ENCODE results near the gene RABGAP1L.

GRCh38 chr1:174397261-174397660, 237.9 kb downstream of the RABGAP1L start:
- TF ChIP-seq CTCF (conservative IDR thresholded peaks at IDR 0.05) (no peak), EZH2 (IDR thresholded peaks at IDR 0.05; ENCODE audit: low read depth) (no peak)
